Calu3 (cell line): ENCODE data around the gene TSPAN32. TPM values are rescaled to one million over a fixed set of nuclear protein-coding genes. Genes with fewer than 3 reads are reported as not detected.

Experiments used
- BruUV-seq: library from RNA; stranded (reverse); fragments of 400-500 nt; replicated peaks from 2 replicates; lab custom pipeline; 2021; lab: Mats Ljungman, UMichigan
- CTCF ChIA-PET: fragments of 300-600 bp; sonication (Branson Sonifier 250); formaldehyde crosslinking; loops from one replicate; lab custom pipeline; 2022; ENCODE audit warnings: antibody characterized with exemption; lab: Charles Lee
- DNase-seq: peaks from one replicate; pipeline ENCODE4 v3.0.0; 2022
- H3K27ac Mint-ChIP-seq: one replicate; pipeline ENCODE4 v1.8.0; 2022; ENCODE audit warnings: mixed read lengths; ENCODE audit not compliant: unreplicated experiment
- H3K27me3 Mint-ChIP-seq: one replicate; pipeline ENCODE4 v1.8.0; 2022; ENCODE audit warnings: mixed read lengths; ENCODE audit not compliant: unreplicated experiment
- H3K36me3 Mint-ChIP-seq: one replicate; pipeline ENCODE4 v1.8.0; 2022; ENCODE audit warnings: mild to moderate bottlenecking, moderate library complexity, mixed read lengths; ENCODE audit not compliant: insufficient read depth, unreplicated experiment
- H3K4me1 Mint-ChIP-seq: one replicate; pipeline ENCODE4 v1.8.0; 2022; ENCODE audit warnings: mild to moderate bottlenecking, low read depth, mixed read lengths; ENCODE audit not compliant: unreplicated experiment
- H3K4me3 Mint-ChIP-seq: one replicate; pipeline ENCODE4 v1.8.0; 2022; ENCODE audit warnings: mild to moderate bottlenecking, low read depth, moderate library complexity, mixed read lengths; ENCODE audit not compliant: unreplicated experiment
- H3K9me3 Mint-ChIP-seq: one replicate; pipeline ENCODE4 v1.8.0; 2022; ENCODE audit warnings: low read depth, mixed read lengths; ENCODE audit not compliant: unreplicated experiment
- intact Hi-C: fragments of 100-400 bp; cut with micrococcal nuclease; formaldehyde crosslinking; loops from one replicate; pipeline ENCODE4 v1.10.0; 2022; ENCODE audit not compliant: unreplicated experiment
- total RNA-seq: library from RNA; stranded (reverse); gene quantifications from 2 replicates; pipeline ENCODE4 v1.2.3, GENCODE V29; 2022
- TF ChIP-seq, protein P1 (sequence below): fragments of 200-600 bp; IDR thresholded peaks from one replicate; pipeline ENCODE4 v1.8.0; 2022; ENCODE audit warnings: antibody characterized with exemption; ENCODE audit not compliant: unreplicated experiment

TSPAN32 gene
- total RNA-seq, 1 experiment from 2014 or later, result not detected

DNA sequence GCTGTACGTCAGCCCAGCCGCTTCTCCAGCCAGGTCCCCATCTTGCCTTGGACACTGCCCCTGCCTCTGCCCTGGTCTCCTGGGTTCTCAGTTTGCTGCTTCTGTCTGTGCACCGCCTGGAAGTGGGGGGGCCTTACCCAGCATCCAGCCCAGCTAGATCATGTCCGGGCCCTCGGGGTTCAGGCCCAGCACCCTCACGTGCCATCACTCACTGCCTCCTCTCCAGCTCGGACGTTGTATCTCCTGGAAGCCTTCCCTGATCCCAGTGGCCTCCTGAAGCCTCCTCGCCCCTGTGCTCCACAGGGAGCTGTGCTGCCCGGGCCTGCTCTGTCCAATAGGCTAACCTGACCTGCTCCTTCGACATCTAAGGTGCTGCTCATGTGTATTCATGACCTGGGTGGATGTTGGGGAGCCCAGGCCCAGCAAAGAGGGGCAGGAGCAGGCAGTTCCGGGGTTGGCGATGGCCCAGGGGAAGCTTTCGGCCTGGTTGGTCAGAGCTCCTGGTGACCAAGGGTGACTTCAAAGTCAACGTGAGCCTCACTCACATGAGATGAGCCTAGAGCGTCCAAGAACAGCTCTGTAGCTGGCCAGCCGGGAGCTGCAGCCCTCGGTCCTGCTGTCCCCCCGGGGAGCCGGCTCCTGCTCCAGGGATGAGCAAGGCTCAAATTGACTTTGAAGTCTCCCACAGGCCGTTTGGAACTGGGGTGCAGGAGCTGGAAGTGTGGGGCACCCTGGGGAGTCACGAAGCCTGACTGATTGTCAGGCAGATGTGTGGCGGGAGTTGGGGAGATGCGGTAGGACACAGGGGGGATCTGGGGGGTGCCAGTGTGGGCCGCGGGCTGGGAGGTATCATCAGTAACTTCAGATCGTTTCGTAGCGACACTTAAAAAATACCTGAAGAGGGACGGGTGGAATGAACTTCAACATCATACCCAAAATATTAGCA is 26.2 kb upstream of the TSPAN32 start:
- no TSS peak for BruUV-seq
- Mint-ChIP-seq H3K4me1 (no peaks in the 10 kb centered on the region), H3K9me3 (no peaks in the 10 kb centered on the region), H3K36me3 (no peaks in the 10 kb centered on the region), H3K27ac (no peak overlapping the region), H3K27me3 (peaks cover 97% of the 10 kb centered on the region), H3K4me3 (no peak overlapping the region)
- intact Hi-C loops, result no loop called here
- CTCF ChIA-PET, result no interaction called here
- DNase-seq, result no peak
- TF ChIP-seq, protein P1, sequence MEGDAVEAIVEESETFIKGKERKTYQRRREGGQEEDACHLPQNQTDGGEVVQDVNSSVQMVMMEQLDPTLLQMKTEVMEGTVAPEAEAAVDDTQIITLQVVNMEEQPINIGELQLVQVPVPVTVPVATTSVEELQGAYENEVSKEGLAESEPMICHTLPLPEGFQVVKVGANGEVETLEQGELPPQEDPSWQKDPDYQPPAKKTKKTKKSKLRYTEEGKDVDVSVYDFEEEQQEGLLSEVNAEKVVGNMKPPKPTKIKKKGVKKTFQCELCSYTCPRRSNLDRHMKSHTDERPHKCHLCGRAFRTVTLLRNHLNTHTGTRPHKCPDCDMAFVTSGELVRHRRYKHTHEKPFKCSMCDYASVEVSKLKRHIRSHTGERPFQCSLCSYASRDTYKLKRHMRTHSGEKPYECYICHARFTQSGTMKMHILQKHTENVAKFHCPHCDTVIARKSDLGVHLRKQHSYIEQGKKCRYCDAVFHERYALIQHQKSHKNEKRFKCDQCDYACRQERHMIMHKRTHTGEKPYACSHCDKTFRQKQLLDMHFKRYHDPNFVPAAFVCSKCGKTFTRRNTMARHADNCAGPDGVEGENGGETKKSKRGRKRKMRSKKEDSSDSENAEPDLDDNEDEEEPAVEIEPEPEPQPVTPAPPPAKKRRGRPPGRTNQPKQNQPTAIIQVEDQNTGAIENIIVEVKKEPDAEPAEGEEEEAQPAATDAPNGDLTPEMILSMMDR, result no peak

DNA sequence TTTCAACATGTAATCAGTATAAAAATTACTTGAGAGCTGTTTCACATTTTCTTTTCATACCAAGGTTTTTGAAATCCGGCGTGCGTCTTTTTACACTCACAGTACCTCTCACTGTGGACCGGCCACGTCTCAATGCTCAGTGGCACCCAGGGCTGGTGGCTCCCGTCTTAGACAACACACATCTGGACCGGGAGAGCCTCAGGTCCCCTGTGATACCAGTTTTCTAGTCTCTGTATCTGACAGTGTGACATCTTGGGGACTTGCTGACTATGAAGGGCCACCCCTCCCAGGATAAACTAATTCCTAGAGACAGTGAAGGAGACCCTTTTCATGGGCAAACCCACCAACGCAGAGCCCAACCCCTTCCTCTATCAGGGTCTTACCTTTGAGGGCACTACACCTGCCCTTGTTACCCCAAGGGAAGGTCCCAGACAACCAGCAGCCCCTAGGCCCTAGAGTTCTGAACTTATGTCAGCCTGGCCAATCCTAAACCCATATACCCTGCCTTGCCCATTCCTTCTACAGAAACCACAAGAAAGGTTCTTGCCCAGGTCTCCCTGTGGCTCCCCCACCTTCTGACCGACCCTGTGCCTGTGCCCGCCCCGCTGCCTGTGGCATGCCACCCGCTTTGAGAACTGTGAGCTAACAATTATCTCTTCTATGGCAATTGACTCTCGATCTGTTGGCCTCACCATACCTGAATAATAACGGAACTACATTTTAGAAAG is 25.4 kb upstream of the TSPAN32 start:
- peaks cover 91% of the 10 kb centered on the region for H3K27me3 Mint-ChIP-seq
- intact Hi-C loops, result no loop called here
- TF ChIP-seq, protein P1, result no peak
- CTCF ChIA-PET, result no interaction called here
- H3K27ac Mint-ChIP-seq, result no peak overlapping the region
- BruUV-seq, result no TSS peak
- H3K4me3 Mint-ChIP-seq, result no peak overlapping the region
- H3K36me3 Mint-ChIP-seq, result no peaks in the 10 kb centered on the region
- no peaks in the 10 kb centered on the region for H3K4me1 Mint-ChIP-seq
- no peak for DNase-seq
- H3K9me3 Mint-ChIP-seq, result no peaks in the 10 kb centered on the region

DNA sequence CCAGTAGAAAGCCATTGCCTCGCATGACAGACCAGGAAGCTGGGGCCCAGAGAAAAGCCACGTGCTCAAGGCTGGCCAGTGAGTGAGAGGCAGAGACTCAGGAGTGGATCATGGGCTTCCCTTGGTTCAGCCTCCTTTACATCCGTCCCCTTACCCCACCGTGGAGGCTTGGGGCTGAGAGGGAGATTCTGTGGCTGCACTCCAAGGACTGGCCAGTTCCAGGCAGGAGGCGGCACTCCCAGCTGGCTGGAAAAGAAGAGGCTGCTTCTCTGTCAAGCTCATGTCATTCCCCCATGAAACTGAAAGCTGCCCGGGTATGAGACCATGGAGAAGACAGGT is 24.8 kb upstream of the TSPAN32 start:
- no TSS peak for BruUV-seq
- CTCF ChIA-PET, result no interaction called here
- intact Hi-C loops, result no loop called here

DNA sequence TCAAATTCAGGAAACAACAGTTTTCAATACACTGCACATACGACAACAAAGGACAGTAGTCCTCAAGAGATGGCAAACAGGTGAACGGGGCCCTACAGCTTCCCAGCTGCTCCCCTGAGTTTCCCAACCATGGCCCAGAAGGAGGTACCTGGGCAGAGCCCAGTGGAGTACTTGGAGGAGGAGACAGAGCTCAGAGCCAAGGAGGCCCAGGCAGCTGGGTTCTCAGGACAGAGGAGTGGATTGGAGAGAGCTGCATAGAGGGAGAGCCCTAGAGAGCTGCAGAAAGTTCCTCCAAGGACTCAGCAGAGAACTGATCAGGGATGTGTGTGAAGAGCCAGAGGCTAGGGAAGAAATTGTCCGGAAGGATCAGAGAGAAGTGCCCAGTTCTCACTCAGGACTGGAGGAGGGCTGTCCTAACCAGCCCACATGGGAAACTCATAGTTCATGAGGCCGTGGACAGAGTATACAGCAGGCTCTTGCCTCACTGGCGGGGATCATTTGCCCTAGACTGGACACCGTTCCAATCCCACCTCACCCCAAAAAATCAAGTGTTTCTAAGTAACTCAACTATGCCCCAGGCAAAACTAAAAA is 23.8 kb upstream of the TSPAN32 start:
- no peaks in the 10 kb centered on the region for H3K9me3 Mint-ChIP-seq
- BruUV-seq, result no TSS peak
- CTCF ChIA-PET, result no interaction called here
- TF ChIP-seq, protein P1, result no peak
- H3K27me3 Mint-ChIP-seq, result peaks cover 90% of the 10 kb centered on the region
- H3K27ac Mint-ChIP-seq, result no peak overlapping the region
- no peak for DNase-seq
- H3K4me3 Mint-ChIP-seq, result no peak overlapping the region
- intact Hi-C loops, result no loop called here
- no peaks in the 10 kb centered on the region for H3K36me3 Mint-ChIP-seq
- H3K4me1 Mint-ChIP-seq, result no peaks in the 10 kb centered on the region

More for the DNA sequence above, 24.8 kb upstream of the TSPAN32 start:
- TF ChIP-seq, protein P1, result no peak
- Mint-ChIP-seq H3K27ac (no peak overlapping the region), H3K9me3 (no peaks in the 10 kb centered on the region), H3K4me3 (no peak overlapping the region), H3K27me3 (peaks cover 90% of the 10 kb centered on the region), H3K4me1 (no peaks in the 10 kb centered on the region), H3K36me3 (no peaks in the 10 kb centered on the region)
- DNase-seq, result no peak
